SU-DHL-6 (cell line): ENCODE measurements around the gene SF1.

Experiments
- H2AFZ ChIP-seq: fragments of 200-600 bp; sonication (generic); 2 replicates; pipeline ENCODE4 v1.6.1; 2014; ENCODE audit warnings: low read depth, mild to moderate bottlenecking, moderate library complexity, mixed read lengths, antibody characterized with exemption, low read length; ENCODE audit not compliant: severe bottlenecking
- H3F3A ChIP-seq: fragments of 200-600 bp; shearing (Covaris generic); 2 replicates; pipeline ENCODE4 v1.6.0; 2016; ENCODE audit warnings: antibody characterized with exemption, mild to moderate bottlenecking; ENCODE audit not compliant: insufficient read depth
- H3K27ac ChIP-seq: fragments of 200-600 bp; sonication (generic); 2 replicates; pipeline ENCODE4 v1.5.1; 2016; ENCODE audit warnings: low read depth, mild to moderate bottlenecking, low read length, moderate library complexity, mixed read lengths
- H3K27me3 ChIP-seq: fragments of 200-600 bp; sonication (generic), shearing (Covaris generic); 2 replicates; pipeline ENCODE4 v1.6.0; 2014; ENCODE audit warnings: mild to moderate bottlenecking, low read length
- H3K36me3 ChIP-seq: fragments of 200-600 bp; sonication (generic); 2 replicates; pipeline ENCODE4 v1.6.1; 2014; ENCODE audit warnings: mild to moderate bottlenecking, low read length, mixed read lengths
- H3K4me2 ChIP-seq: fragments of 300-600, 200-600 bp; shearing (Covaris generic), sonication (generic); 2 replicates; pipeline ENCODE4 v1.6.0; 2014; ENCODE audit warnings: low read length, low read depth, mild to moderate bottlenecking; ENCODE audit not compliant: poor library complexity, severe bottlenecking
- H3K4me3 ChIP-seq: fragments of 200-600 bp; sonication (generic); 2 replicates; pipeline ENCODE4 v1.5.1; 2014; ENCODE audit warnings: antibody characterized with exemption, low read length, mild to moderate bottlenecking, mixed read lengths; ENCODE audit not compliant: insufficient read depth, poor library complexity, severe bottlenecking
- H3K79me2 ChIP-seq: fragments of 200-600 bp; sonication (generic); 2 replicates; pipeline ENCODE4 v1.6.1; 2014; ENCODE audit warnings: mild to moderate bottlenecking, low read length, moderate library complexity; ENCODE audit not compliant: insufficient read depth
- H3K9ac ChIP-seq: fragments of 200-600 bp; sonication (generic); 2 replicates; pipeline ENCODE4 v1.7.0; 2014; ENCODE audit warnings: mild to moderate bottlenecking, low read length
- H3K9me2 ChIP-seq: fragments of 200-600 bp; sonication (generic); replicated peaks from 2 replicates; pipeline ENCODE4 v1.6.1; 2014; ENCODE audit warnings: low read length; ENCODE audit not compliant: insufficient read depth
- H3K9me3 ChIP-seq: fragments of 200-600 bp; sonication (generic); 2 replicates; pipeline ENCODE4 v1.6.1; 2014; ENCODE audit warnings: low read length, mixed read lengths; ENCODE audit not compliant: insufficient read depth
- H4K20me1 ChIP-seq: fragments of 200-600 bp; sonication (generic); 2 replicates; pipeline ENCODE4 v1.6.1; 2014; ENCODE audit warnings: low read depth, mild to moderate bottlenecking, antibody characterized with exemption, low read length, moderate library complexity, mixed read lengths
- CTCF ChIP-seq: fragments of 200-600 bp; sonication (generic); IDR thresholded peaks from one replicate; pipeline ENCODE4 v1.5.1; 2017; ENCODE audit warnings: antibody characterized with exemption, mild to moderate bottlenecking, low read length, moderate library complexity; ENCODE audit not compliant: insufficient read depth, poor library complexity, severe bottlenecking
- EZH2phosphoT487 ChIP-seq: fragments of 200-600 bp; sonication (generic), shearing (Covaris generic); conservative IDR thresholded peaks from 2 replicates; pipeline ENCODE4 v1.6.1; 2018; ENCODE audit warnings: mild to moderate bottlenecking, antibody characterized with exemption, low read length, moderate library complexity, mixed read lengths

Gene SF1

GRCh38 chr11:64758330-64759079, 19.8 kb downstream of the SF1 start:
- Histone ChIP-seq H3K4me2 (no peak overlapping the region), H3K36me3 (no peaks in the 10 kb centered on the region), H3K9me2 (no peaks in the 10 kb centered on the region), H3K4me3 (no peak overlapping the region), H3F3A (peaks cover 25% of the 10 kb centered on the region), H3K27ac (no peak overlapping the region), H3K79me2 (no peaks in the 10 kb centered on the region), H3K9ac (no peak overlapping the region), H4K20me1 (no peaks in the 10 kb centered on the region; the same call in 1 of the 2 replicates), H2AFZ (no peak overlapping the region), H3K27me3 (no peaks in the 10 kb centered on the region), H3K9me3 (no peaks in the 10 kb centered on the region)
- TF ChIP-seq EZH2phosphoT487 (no peak), CTCF (no peak)

GRCh38 chr11:64757549-64758329, 20.6 kb downstream of the SF1 start:
- H3K4me3 ChIP-seq, result no peak overlapping the region
- H3K36me3 ChIP-seq, result no peaks in the 10 kb centered on the region
- H2AFZ ChIP-seq, result no peak overlapping the region
- H3K4me2 ChIP-seq, result no peak overlapping the region
- TF ChIP-seq CTCF (no peak), EZH2phosphoT487 (no peak)
- peaks cover 18% of the 10 kb centered on the region for H3F3A ChIP-seq
- H3K79me2 ChIP-seq, result no peaks in the 10 kb centered on the region
- no peak overlapping the region for H3K9ac ChIP-seq
- no peaks in the 10 kb centered on the region for H3K9me3 ChIP-seq
- no peaks in the 10 kb centered on the region for H3K9me2 ChIP-seq
- no peaks in the 10 kb centered on the region; the same call in 1 of the 2 replicates for H4K20me1 ChIP-seq
- no peaks in the 10 kb centered on the region for H3K27me3 ChIP-seq
- H3K27ac ChIP-seq, result no peak overlapping the region

GRCh38 chr11:64755681-64756361, 22.5 kb downstream of the SF1 start:
- no peaks in the 10 kb centered on the region for H3K9me3 ChIP-seq
- H3K36me3 ChIP-seq, result no peaks in the 10 kb centered on the region
- no peaks in the 10 kb centered on the region for H3K27me3 ChIP-seq
- no peak overlapping the region for H3K4me2 ChIP-seq
- no peak overlapping the region for H3K4me3 ChIP-seq
- no peaks in the 10 kb centered on the region for H3K9me2 ChIP-seq
- H3K79me2 ChIP-seq, result no peaks in the 10 kb centered on the region
- H3K27ac ChIP-seq, result no peak overlapping the region
- no peak overlapping the region for H2AFZ ChIP-seq
- no peak overlapping the region for H3K9ac ChIP-seq
- no peak for TF ChIP-seq CTCF
- no peak for TF ChIP-seq EZH2phosphoT487
- peaks cover 2% of the 10 kb centered on the region for H3F3A ChIP-seq
- H4K20me1 ChIP-seq, result no peaks in the 10 kb centered on the region
